Peyer's patch (tissue), 4 donors: ENCODE results near the gene NRG3. TPM values are rescaled to one million over a fixed set of nuclear protein-coding genes. Genes with fewer than 3 reads are reported as not detected.

Source experiments
- DNase-seq, 3 donors: peaks; one replicate each; pipeline ENCODE4 v3.0.0-alpha.2; 2017 to 2019
- H3K27ac ChIP-seq, 4 donors: fragments of 200-600 bp; sonication (generic); one replicate each; pipeline ENCODE4 v1.5.1; 2016 to 2019
- H3K27me3 ChIP-seq, 2 donors: fragments of 200-600 bp; sonication (generic); one replicate each; pipeline ENCODE4 v1.5.1; 2019
- H3K36me3 ChIP-seq, 3 donors: fragments of 200-600 bp; sonication (generic); one replicate each; pipeline ENCODE4 v1.5.1; 2016 to 2019
- H3K4me1 ChIP-seq, 4 donors: fragments of 200-600 bp; sonication (generic); one replicate each; pipeline ENCODE4 v1.5.1; 2016 to 2019
- H3K4me3 ChIP-seq, 4 donors: fragments of 200-600 bp; sonication (generic); 1 replicate in 3 of 4; 2 replicates in 1 of 4; pipeline ENCODE4 v1.5.1; 2016 to 2019; ENCODE audit warnings: mild to moderate bottlenecking in 1 of 4
- H3K9me3 ChIP-seq, 4 donors: fragments of 200-600 bp; sonication (generic); one replicate each; pipeline ENCODE4 v1.5.1; 2016 to 2019; ENCODE audit warnings: mild to moderate bottlenecking in 1 of 4
- POLR2A ChIP-seq, 2 donors: fragments of 450-650 bp; IDR thresholded peaks; one replicate each; pipeline ENCODE4 v1.5.1; 2017; ENCODE audit warnings: antibody characterized with exemption in 2 of 2, mild to moderate bottlenecking in 2 of 2, moderate library complexity in 2 of 2
- total RNA-seq, 4 donors: library from RNA; depleted of rRNA; stranded (reverse); fragments of >200 nt; gene quantifications; one replicate each; pipeline ENCODE4 v1.1.0, GENCODE V29; 2016
- TF ChIP-seq, protein P1 (sequence below), 6 experiments: fragments of 450-650 bp in 4 of 6; fragments of 200-600 bp in 2 of 6; sonication (generic) in 1 of 6; IDR thresholded peaks; one replicate each; pipeline ENCODE4 v1.5.1; 2017 to 2019; ENCODE audit warnings: antibody characterized with exemption in 6 of 6, mild to moderate bottlenecking in 3 of 6, moderate library complexity in 1 of 6

NRG3 gene
- total RNA-seq, 4 donors from 2014 or later: not detected

DNA sequence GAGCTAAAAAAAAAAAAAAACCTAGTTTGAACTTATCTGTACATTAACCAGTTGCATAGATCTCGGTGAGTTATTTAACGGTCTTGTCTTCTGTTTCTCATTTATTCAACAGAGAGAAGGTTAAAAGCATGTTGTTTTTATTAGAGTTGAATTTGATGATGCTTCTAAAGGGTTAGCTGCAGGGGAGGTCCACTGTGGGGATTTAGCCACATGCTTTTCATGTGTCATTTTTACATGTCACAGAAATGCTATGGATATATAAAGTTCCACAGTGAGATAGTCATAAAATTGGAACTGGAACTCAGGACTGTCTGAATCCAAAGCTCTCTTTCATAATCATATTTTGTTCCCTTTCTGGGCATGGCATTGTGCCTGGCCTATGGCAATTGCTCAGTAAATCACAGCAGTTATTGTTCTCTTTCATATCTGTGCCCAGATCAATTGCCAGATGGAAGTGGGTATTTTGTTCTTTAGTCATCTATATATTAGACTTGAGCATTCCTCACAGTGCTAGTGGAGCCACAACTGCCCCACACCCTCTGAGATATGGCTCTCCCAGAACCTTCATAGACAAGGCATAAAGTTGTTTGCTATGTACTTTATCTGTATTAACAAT is 578.8 kb downstream of the NRG3 start:
- peaks cover 0 to 2% (median 0%) of the 10 kb centered on the region in 4 donors for H3K9me3 ChIP-seq
- H3K4me3 ChIP-seq: no peak overlapping the region
- no peaks in the 10 kb centered on the region for H3K36me3 ChIP-seq
- TF ChIP-seq POLR2A (IDR thresholded peaks at IDR 0.05): no peak
- TF ChIP-seq, protein P1, sequence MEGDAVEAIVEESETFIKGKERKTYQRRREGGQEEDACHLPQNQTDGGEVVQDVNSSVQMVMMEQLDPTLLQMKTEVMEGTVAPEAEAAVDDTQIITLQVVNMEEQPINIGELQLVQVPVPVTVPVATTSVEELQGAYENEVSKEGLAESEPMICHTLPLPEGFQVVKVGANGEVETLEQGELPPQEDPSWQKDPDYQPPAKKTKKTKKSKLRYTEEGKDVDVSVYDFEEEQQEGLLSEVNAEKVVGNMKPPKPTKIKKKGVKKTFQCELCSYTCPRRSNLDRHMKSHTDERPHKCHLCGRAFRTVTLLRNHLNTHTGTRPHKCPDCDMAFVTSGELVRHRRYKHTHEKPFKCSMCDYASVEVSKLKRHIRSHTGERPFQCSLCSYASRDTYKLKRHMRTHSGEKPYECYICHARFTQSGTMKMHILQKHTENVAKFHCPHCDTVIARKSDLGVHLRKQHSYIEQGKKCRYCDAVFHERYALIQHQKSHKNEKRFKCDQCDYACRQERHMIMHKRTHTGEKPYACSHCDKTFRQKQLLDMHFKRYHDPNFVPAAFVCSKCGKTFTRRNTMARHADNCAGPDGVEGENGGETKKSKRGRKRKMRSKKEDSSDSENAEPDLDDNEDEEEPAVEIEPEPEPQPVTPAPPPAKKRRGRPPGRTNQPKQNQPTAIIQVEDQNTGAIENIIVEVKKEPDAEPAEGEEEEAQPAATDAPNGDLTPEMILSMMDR (IDR thresholded peaks at IDR 0.05): no peak
- no peak for DNase-seq
- H3K27ac ChIP-seq: no peak overlapping the region
- no peaks in the 10 kb centered on the region for H3K4me1 ChIP-seq
- no peaks in the 10 kb centered on the region for H3K27me3 ChIP-seq

DNA sequence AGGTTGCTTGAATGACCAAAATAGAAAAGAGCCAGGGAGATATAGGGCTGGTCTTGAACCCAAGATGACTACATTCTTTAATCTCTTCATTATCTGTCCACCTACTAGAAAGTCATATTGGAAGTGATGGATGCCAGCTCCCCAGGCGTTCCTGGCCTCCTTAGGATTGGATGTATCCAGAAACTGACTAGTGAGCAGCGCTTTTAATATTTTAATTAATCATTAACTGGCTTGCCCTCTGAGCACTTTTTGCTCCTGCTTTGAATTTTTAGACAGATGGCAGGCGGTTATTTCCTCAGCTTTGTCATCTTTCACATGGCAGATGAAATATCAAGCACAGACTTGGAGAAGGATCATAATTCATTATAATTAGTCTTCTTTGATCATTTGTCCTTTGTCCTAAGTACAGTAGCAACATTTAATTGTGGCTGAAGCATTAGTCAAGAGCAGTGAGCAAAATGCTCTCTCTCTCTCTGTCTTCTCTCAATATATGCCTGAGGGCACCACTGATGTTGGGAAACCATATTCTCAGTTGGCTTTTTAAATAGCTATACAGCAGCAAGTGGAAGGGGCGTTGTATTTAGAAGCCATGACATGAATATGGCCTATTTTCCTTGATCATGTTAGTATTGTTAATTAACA is 588.0 kb downstream of the NRG3 start:
- Histone ChIP-seq H3K27ac (no peak overlapping the region), H3K4me3 (no peak overlapping the region), H3K9me3 (no peaks in the 10 kb centered on the region), H3K4me1 (no peaks in the 10 kb centered on the region), H3K27me3 (no peaks in the 10 kb centered on the region), H3K36me3 (no peaks in the 10 kb centered on the region)
- no peak for DNase-seq
- TF ChIP-seq, protein P1 (IDR thresholded peaks at IDR 0.05): no peak
- TF ChIP-seq POLR2A (IDR thresholded peaks at IDR 0.05): no peak

DNA sequence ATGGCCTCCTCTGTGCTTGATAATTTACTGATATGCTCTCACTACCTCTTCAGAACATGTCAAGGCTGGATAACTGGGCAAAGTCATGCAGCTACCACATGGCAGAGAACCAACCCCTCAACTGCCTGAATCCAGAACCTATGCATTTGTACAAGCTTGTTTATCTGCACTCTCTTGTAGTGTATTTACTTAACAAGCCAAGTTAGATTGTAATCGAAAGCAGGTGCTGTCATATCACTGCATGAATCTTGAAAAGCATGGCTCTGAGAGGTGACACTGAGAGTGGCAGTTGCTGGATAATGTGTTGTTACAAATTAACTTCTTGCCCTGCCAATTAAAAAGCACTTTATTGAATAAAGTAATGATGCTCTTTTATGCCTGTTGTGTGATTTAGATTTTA is 588.6 kb downstream of the NRG3 start:
- Histone ChIP-seq H3K27me3 (no peaks in the 10 kb centered on the region), H3K4me1 (no peaks in the 10 kb centered on the region), H3K27ac (no peak overlapping the region), H3K4me3 (no peak overlapping the region), H3K9me3 (no peaks in the 10 kb centered on the region), H3K36me3 (no peaks in the 10 kb centered on the region)
- no peak for DNase-seq
- no peak for TF ChIP-seq POLR2A (IDR thresholded peaks at IDR 0.05)

DNA sequence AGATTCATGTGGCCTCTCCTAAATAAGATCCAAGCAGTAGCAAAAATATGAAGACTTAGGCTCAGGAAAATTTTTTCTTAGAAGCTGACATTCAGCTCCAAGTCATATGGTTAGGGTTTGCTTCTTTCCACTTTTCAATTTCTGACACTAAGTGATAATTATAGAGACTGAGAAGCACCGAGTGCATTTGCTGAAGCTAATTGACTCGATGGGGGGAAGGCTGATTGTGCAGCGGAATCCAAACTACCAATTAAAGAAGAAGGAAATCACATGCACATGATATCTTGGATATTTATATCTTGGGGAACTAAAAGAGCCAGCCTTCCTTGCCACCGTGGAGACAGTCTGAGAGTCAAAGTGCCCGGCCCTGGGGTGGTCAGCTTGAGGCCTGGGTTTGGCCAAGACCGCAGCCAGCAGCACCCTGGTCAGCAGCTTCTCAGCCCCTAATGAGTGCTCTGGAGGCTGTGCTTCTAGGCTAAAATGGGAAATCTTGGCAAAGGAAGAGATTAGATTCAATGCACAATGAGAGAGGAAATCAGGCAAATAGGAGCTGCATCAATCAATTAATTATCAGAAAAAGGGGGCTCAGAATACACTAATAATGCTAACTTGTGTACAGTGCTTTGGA is 589.3 kb downstream of the NRG3 start:
- Histone ChIP-seq H3K4me1 (no peaks in the 10 kb centered on the region), H3K9me3 (no peaks in the 10 kb centered on the region), H3K4me3 (no peak overlapping the region), H3K36me3 (no peaks in the 10 kb centered on the region), H3K27ac (no peak overlapping the region), H3K27me3 (no peaks in the 10 kb centered on the region)
- no peak for TF ChIP-seq POLR2A (IDR thresholded peaks at IDR 0.05)
- DNase-seq: no peak

DNA sequence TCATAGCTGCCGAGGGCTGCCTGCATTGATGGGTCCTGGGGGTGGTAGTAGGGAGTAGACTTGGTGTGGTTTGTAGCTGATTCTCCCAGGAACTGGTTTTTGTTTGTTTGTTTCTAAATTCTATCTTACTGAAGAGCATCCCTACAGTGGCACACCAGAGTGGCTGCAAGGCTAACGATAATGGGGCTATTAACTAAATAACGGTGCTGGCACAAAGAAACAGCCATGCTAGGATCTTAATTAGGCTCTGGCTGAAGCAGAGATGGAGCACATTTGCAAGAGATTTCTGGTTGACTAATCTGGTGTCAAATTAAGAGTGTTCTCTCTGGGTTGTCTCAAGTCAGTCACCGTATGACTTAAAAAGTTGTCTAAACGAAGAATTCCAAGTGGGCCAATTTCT is 590.0 kb downstream of the NRG3 start:
- no peaks in the 10 kb centered on the region for H3K36me3 ChIP-seq
- no peaks in the 10 kb centered on the region for H3K4me1 ChIP-seq
- no peak for TF ChIP-seq POLR2A (IDR thresholded peaks at IDR 0.05)
- TF ChIP-seq, protein P1 (IDR thresholded peaks at IDR 0.05): no peak
- H3K27ac ChIP-seq: no peak overlapping the region
- H3K9me3 ChIP-seq: no peaks in the 10 kb centered on the region
- no peaks in the 10 kb centered on the region for H3K27me3 ChIP-seq
- H3K4me3 ChIP-seq: no peak overlapping the region
- DNase-seq: no peak

DNA sequence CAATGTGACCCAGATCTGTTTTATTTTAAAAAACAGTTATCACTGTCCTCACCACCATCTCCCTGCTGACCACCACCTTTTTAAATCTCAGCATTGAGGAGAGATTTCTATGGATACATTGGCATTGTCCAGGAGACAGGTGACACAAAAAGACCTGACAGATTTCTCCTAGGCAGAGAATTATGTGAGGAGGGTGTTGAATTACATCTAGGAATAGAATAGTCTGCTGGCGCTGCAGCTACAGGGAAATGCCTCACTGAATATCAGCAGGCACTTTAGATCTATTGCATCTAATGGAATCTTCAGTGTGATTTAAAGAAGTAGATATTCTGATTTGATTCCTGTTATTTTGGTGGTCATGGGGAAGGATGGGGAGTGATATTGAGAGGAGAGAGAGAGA is 593.5 kb downstream of the NRG3 start:
- no peaks in the 10 kb centered on the region for H3K4me1 ChIP-seq
- no peak for TF ChIP-seq POLR2A (IDR thresholded peaks at IDR 0.05)
- TF ChIP-seq, protein P1 (IDR thresholded peaks at IDR 0.05): no peak
- peaks cover 0 to 3% (median 0%) of the 10 kb centered on the region in 4 donors for H3K9me3 ChIP-seq
- DNase-seq: no peak
- H3K27ac ChIP-seq: no peak overlapping the region
- no peaks in the 10 kb centered on the region for H3K27me3 ChIP-seq
- H3K36me3 ChIP-seq: no peaks in the 10 kb centered on the region
- H3K4me3 ChIP-seq: no peak overlapping the region
